Aorta (tissue), 5 donors: Measurements from ENCODE around the gene TFIP11. TPM values are rescaled to one million over a fixed set of nuclear protein-coding genes. Genes with fewer than 3 reads are reported as not detected.

Experiments used
- ATAC-seq: fragments of 200-7000 bp; cut with Tn5 transposase; one replicate; pipeline ENCODE4 v1.9.1; 2022; ENCODE audit warnings: moderate library complexity; ENCODE audit not compliant: low FRiP score
- DNase-seq, 2 donors: peaks; one replicate each; pipeline ENCODE4 v3.0.0-alpha.2; 2020
- H3K27ac ChIP-seq, 2 donors: one replicate each; pipeline ENCODE4 v1.5.1; 2013; ENCODE audit warnings: low read length in 2 of 2, mild to moderate bottlenecking in 2 of 2, moderate library complexity in 2 of 2, control low read depth in 1 of 2, inconsistent platforms in 1 of 2, low read depth in 1 of 2
- H3K27me3 ChIP-seq, 2 donors: one replicate each; pipeline ENCODE4 v1.6.1; 2013; ENCODE audit warnings: control low read depth in 1 of 2, low read length in 1 of 2, mild to moderate bottlenecking in 1 of 2, moderate library complexity in 1 of 2; ENCODE audit not compliant: insufficient read depth in 2 of 2, control insufficient read depth in 1 of 2
- H3K36me3 ChIP-seq, 2 donors: one replicate each; pipeline ENCODE4 v1.6.1; 2013; ENCODE audit warnings: control low read depth in 1 of 2, low read length in 1 of 2, mild to moderate bottlenecking in 1 of 2; ENCODE audit not compliant: insufficient read depth in 2 of 2, control insufficient read depth in 1 of 2
- H3K4me1 ChIP-seq, 2 donors: one replicate each; pipeline ENCODE4 v1.6.1; 2013; ENCODE audit warnings: low read length in 2 of 2, control low read depth in 1 of 2, mild to moderate bottlenecking in 1 of 2, moderate library complexity in 1 of 2; ENCODE audit not compliant: insufficient read depth in 2 of 2, control insufficient read depth in 1 of 2
- H3K4me3 ChIP-seq, 2 donors: one replicate each; pipeline ENCODE4 v1.5.1; 2013; ENCODE audit warnings: low read length in 2 of 2, control low read depth in 1 of 2, mild to moderate bottlenecking in 1 of 2
- H3K9me3 ChIP-seq: one replicate; pipeline ENCODE4 v1.6.1; 2013; ENCODE audit warnings: mild to moderate bottlenecking, low read length; ENCODE audit not compliant: control insufficient read depth
- WGBS, 2 donors: extraction: QIAGEN DNeasy Blood & Tissue Kit; methylation state at CpG; one replicate each; pipeline ENCODE4 v1.1.7; 2013; 5-methylcytosine and 5-hydroxymethylcytosine counted together
- intact Hi-C, 2 donors: fragments of 100-400 bp; cut with DNase I; formaldehyde crosslinking; loops; one replicate each; pipeline versions ENCODE4 v1.14.2 to v1.15.0; 2022
- polyA plus RNA-seq, 2 donors: library from polyadenylated mRNA; stranded (reverse); fragments of 200-250 nt; gene quantifications; one replicate each; pipeline ENCODE4 v1.2.3, GENCODE V29; 2013
- total RNA-seq, 2 donors: library from RNA; stranded (reverse); fragmentation: NEBNext Ultra II Directional; extraction: Animal tissue kit (Norgen Biotek cat#: 25700); gene quantifications; one replicate each; pipeline ENCODE4 v1.2.1, GENCODE V29; 2021
- donor health status: healthy with polysubstance abuse.
- donor health status: Bipolar disorder and iron deficiency.
- donor health status: DM: no; HTN: no; CAD: no.
- donor health status: DM: no; HTN: no; CAD: no.
- donor health status: DM: yes; HTN: yes; CAD: no.

Gene TFIP11
- total and polyA plus RNA-seq, 4 donors, result 6.1 to 31.4 (median 26.2) TPM

DNA sequence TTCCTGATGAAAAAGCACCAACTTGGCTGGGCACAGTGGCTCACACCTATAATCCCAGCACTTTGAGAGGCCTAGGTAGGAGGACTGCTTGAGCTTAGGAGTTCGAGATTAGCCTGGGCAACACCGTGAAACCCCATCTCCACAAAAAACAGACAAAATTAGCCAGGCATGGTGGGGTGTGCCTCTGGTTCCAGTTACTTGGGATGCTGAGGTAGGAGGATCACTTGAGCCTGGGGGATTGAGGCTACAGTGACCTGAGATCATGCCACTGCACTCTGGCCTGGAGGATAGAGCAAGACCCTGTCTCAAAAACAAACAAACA is 31.7 kb downstream of the TFIP11 start:
- Histone ChIP-seq H3K27me3 (no peaks in the 10 kb centered on the region), H3K4me3 (no peak overlapping the region), H3K36me3 (peaks cover 0 to 2% of the 10 kb centered on the region in 2 donors), H3K4me1 (peaks cover 2 to 7% of the 10 kb centered on the region in 2 donors), H3K9me3 (no peaks in the 10 kb centered on the region), H3K27ac (no peak overlapping the region)
- no peak for DNase-seq
- intact Hi-C loops, result no loop called here
- WGBS, 2 donors, result 73 to 82% methylated on average over 2 of the region's 2 CpGs
- no peak for ATAC-seq

DNA sequence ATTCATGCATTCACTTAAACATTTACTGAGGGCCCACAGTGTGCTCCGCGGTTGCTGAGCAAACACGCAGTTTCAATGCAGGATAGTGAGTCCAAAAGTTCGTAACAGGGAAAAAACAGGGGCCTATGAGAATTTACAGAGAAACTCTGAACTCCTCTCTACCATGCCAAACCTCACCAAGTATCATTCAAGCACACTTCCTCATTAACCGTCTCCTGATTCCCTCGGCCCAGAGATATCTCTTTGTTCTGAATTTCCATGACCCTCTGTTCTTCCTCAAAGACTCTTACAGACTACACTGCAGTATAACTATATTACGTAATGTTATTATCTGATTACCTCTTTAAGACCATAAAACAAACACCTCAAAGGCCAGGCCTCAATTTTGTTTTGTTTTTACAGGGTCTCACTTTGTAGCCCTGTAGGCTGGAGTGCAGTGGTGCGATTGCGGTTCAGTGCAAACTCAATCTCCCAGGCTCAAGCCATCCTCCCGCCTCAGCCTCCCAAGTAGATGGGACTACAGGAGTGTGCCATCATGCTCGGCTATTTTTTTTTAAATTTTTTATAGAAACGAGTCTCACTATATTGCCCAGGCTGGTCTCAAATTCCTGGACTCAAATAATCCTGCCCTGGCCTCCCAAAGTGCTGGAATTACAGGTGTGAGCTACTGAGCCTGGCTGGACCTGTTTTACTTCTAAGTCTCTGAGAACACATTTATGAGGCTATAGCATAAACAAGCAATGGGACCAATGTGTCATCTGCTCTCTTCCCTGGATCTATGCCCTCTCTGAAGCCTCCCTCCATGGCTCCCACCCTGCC is 32.3 kb downstream of the TFIP11 start:
- no peak for ATAC-seq
- peaks cover 2 to 6% of the 10 kb centered on the region in 2 donors for H3K4me1 ChIP-seq

DNA sequence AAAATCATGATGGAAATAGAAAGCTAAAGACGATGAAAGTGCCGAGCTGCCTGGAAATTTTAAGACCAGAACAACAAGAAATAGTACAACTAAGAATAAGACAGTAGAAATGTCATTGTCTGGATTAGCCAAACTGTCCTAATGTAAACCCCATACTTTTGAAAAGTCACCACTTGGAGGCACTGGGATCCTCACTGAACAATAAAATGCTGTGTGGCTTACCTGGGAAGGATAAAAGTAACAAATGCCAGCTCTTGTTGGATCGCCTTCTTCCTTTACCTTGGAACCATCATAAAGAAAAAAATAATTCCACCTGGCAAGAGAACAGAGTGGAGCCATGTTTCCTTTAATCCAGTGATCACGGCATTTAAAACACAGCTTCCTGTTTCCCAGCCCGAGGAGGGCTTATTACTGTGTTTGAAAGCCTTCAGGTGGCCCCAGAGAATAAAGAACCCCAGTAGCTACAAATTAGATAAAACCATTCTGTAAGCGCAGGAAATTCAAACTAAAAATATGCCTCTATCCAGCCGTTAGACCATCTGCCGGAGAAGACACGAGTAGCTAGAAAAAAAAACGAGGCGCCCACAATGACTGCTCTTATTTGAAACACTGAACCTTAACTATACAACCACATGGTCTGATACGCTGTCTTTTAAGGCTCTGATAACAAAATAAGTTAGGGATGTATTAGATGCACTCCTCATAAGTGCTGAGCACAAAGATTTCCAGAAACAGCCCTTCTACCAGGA is 33.1 kb downstream of the TFIP11 start:
- Histone ChIP-seq H3K27ac (no peak overlapping the region), H3K36me3 (peaks cover 0 to 2% of the 10 kb centered on the region in 2 donors), H3K4me3 (no peak overlapping the region), H3K4me1 (peaks cover 0 to 3% of the 10 kb centered on the region in 2 donors), H3K9me3 (no peaks in the 10 kb centered on the region), H3K27me3 (no peaks in the 10 kb centered on the region)
- 72 to 75% methylated on average over 12 of the region's 12 CpGs for WGBS, 2 donors
- no peak for DNase-seq
- no peak for ATAC-seq
- intact Hi-C loops, result no loop called here

More for the DNA sequence above, 32.3 kb downstream of the TFIP11 start:
- no peak overlapping the region for H3K27ac ChIP-seq
- DNase-seq, result no peak
- H3K4me3 ChIP-seq, result no peak overlapping the region
- peaks cover 0 to 2% of the 10 kb centered on the region in 2 donors for H3K36me3 ChIP-seq
- 72 to 80% methylated on average over 12 of the region's 12 CpGs for WGBS, 2 donors
- intact Hi-C loops, result no loop called here
- H3K27me3 ChIP-seq, result no peaks in the 10 kb centered on the region
- H3K9me3 ChIP-seq, result no peaks in the 10 kb centered on the region

DNA sequence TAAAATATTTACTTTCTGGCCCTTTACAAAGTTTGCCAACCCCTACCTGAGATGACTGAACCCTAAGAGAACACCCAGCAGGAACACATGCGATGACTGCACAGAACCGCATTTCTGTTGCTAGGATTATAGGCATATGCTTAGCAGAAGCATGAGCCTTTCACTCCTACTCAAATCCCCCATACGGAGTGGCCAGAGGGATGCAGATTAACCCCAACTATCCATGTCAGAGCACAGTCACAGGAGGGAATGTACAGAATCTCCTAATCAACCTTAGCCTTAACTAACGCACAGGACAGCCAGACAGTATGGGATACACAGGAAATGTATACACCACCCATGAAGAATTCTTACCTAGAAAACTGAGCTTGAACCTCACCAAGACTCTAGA is 34.9 kb downstream of the TFIP11 start:
- Histone ChIP-seq H3K4me3 (no peak overlapping the region), H3K36me3 (peaks cover 0 to 4% of the 10 kb centered on the region in 2 donors), H3K27ac (no peak overlapping the region), H3K9me3 (no peaks in the 10 kb centered on the region), H3K27me3 (no peaks in the 10 kb centered on the region), H3K4me1 (peaks cover 0 to 3% of the 10 kb centered on the region in 2 donors)
- WGBS, 2 donors, result 26 to 27% methylated on average over 4 of the region's 4 CpGs
- DNase-seq (no peak), ATAC-seq (no peak)
- intact Hi-C loops, result no loop called here

DNA sequence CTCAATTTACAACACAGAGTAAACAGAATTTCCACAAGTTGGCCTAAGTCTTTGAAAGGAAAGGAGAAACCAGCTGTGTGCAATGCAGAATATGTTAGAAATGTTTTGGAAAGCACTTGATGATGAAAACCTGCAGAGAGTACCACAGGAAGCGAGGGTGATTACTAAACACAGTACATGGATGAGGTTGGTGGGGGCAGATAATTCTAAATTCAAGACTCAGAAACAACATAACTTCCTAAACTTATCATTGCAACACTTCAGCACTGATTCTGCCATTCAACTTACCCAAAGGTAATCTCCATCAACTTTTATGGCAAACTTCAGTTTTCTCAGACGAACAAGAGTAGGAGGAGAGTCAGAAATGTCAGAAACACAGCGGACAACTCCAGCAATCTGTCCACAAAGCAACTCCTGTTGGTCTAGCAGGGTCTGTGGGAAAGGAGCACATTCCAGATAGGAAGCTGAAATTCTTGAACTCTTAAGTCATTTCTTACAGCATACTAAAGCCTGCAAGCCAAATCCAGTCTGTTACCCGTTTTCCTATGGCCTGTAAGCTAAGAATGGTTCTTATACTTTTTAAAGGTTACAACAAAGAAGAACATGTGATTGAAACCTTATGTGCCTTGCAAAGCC is 35.5 kb downstream of the TFIP11 start:
- Histone ChIP-seq H3K4me3 (no peak overlapping the region), H3K36me3 (peaks cover 0 to 4% of the 10 kb centered on the region in 2 donors), H3K27me3 (no peaks in the 10 kb centered on the region), H3K4me1 (peaks cover 0 to 3% of the 10 kb centered on the region in 2 donors), H3K27ac (no peak overlapping the region), H3K9me3 (no peaks in the 10 kb centered on the region)
- WGBS, 2 donors, result 56 to 69% methylated on average over 4 of the region's 4 CpGs
- intact Hi-C loops, result no loop called here
- no peak for DNase-seq
- ATAC-seq, result no peak

DNA sequence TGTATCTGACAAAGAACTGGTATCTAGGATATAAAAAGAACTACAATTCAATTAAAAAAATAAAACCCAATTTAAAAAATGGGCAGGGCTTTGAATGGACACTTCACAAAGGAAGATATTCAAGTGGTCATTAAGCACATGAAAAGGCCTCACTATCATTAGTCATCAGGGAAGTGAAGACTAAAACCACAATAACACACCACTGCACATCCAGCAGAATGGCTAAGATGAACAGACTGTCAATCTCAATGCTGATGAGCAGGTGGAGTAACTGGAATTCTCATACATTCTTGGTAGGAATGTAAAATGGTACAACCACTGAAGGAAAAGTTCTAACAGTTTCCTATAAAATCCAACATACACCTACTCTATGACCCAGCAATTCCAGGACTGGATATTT is 37.6 kb downstream of the TFIP11 start:
- Histone ChIP-seq H3K4me1 (peaks cover 0 to 3% of the 10 kb centered on the region in 2 donors), H3K27ac (no peak overlapping the region), H3K27me3 (no peaks in the 10 kb centered on the region), H3K4me3 (no peak overlapping the region), H3K9me3 (no peaks in the 10 kb centered on the region), H3K36me3 (peaks cover 11 to 12% of the 10 kb centered on the region in 2 donors)
- ATAC-seq, result no peak
- no peak for DNase-seq
- intact Hi-C loops, result no loop called here

DNA sequence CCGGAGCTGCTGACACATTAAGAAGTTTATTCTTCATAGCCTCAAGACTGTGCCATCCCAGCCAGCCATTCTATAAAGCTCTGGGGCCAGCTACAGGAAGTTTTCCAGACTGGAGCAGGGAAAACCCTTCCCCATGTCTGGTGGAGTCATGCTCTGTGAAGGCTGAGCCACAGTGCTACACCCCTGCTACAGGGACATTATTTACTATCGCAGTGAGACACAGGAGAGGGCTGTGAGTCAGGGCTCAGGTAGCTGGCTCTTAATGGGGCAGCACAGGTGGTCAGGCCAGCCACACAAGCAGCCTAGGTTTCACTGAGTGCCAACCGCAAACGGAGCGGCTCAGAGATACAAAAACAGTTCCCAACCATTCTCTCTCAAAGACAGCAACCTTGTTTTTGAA is 40.8 kb downstream of the TFIP11 start:
- H3K27ac ChIP-seq, result no peak overlapping the region
- 55 to 59% methylated on average over 5 of the region's 5 CpGs for WGBS, 2 donors
- H3K27me3 ChIP-seq, result no peaks in the 10 kb centered on the region
- no peak overlapping the region for H3K4me3 ChIP-seq
- peaks cover 12% of the 10 kb centered on the region in 2 donors for H3K36me3 ChIP-seq
- DNase-seq, result no peak
- ATAC-seq, result no peak
- H3K9me3 ChIP-seq, result no peaks in the 10 kb centered on the region
- H3K4me1 ChIP-seq, result no peaks in the 10 kb centered on the region
- intact Hi-C loops, result no loop called here

DNA sequence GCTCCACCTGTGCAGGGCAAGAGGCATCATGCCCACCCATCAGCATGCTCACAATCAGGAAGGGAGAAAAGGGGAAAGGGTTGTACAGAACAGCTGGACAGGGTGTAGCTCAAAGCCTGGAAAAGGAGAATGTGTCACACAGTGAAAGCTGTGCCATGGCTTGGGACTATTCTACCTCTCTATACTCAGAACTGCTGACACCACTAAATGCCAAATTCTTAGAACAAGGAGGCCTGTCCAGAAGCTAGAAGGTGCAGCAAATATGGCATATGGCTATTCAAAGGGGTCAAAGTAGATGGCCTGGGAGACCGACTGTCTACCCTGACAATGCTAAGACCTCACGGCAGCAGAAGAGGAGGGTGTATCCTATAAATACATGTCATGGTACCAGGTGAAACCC is 41.5 kb downstream of the TFIP11 start:
- no peaks in the 10 kb centered on the region for H3K9me3 ChIP-seq
- intact Hi-C loops, result no loop called here
- H3K27me3 ChIP-seq, result no peaks in the 10 kb centered on the region
- no peak overlapping the region for H3K4me3 ChIP-seq
- peaks cover 14 to 15% of the 10 kb centered on the region in 2 donors for H3K36me3 ChIP-seq
- WGBS, 2 donors, result 97 to 100% methylated on average over 2 of the region's 2 CpGs
- ATAC-seq, result no peak
- H3K27ac ChIP-seq, result no peak overlapping the region
- no peaks in the 10 kb centered on the region for H3K4me1 ChIP-seq
- DNase-seq, result no peak
